Heart left ventricle (tissue), 16 donors: ENCODE measurements around the gene STRBP. TPM values are rescaled to one million over a fixed set of nuclear protein-coding genes. Genes with fewer than 3 reads are reported as not detected.

Experiments
- ATAC-seq, 4 donors: fragments of 200-7000 bp; cut with Tn5 transposase; one replicate each; pipeline ENCODE4 v1.9.1; 2020 to 2022; ENCODE audit warnings: moderate library complexity in 4 of 4, mild to moderate bottlenecking in 3 of 4, moderate number of reproducible peaks in 1 of 4
- DNase-seq, 5 donors: peaks; one replicate each; pipeline ENCODE4 v3.0.0-alpha.2; 2020
- H3K27ac ChIP-seq, 12 donors: fragments of 200-600 bp; sonication (generic) in 4 of 12; one replicate each; pipeline versions ENCODE4 v1.5.0 to v1.8.0; 2016 to 2022; ENCODE audit warnings: mild to moderate bottlenecking in 2 of 12
- H3K27me3 ChIP-seq, 9 donors: fragments of 200-600 bp; sonication (generic) in 2 of 9; one replicate each; pipeline versions ENCODE4 v1.5.1 to v1.8.0; 2016 to 2022; ENCODE audit warnings: mild to moderate bottlenecking in 3 of 9
- H3K36me3 ChIP-seq, 9 donors: fragments of 200-600 bp; sonication (generic) in 2 of 9; one replicate each; pipeline versions ENCODE4 v1.5.0 to v1.8.0; 2018 to 2022; ENCODE audit warnings: mild to moderate bottlenecking in 2 of 9
- H3K4me1 ChIP-seq, 12 donors: fragments of 200-600 bp; sonication (generic) in 4 of 12; one replicate each; pipeline versions ENCODE4 v1.5.0 to v1.8.0; 2016 to 2022; ENCODE audit warnings: mild to moderate bottlenecking in 3 of 12
- H3K4me3 ChIP-seq, 12 donors: fragments of 200-600 bp; sonication (generic) in 4 of 12; one replicate each; pipeline versions ENCODE4 v1.5.0 to v1.8.0; 2017 to 2022; ENCODE audit warnings: mild to moderate bottlenecking in 9 of 12, moderate library complexity in 4 of 12
- H3K9me3 ChIP-seq, 12 donors: fragments of 200-600 bp; sonication (generic) in 4 of 12; one replicate each; pipeline versions ENCODE4 v1.5.0 to v1.8.0; 2016 to 2022; ENCODE audit warnings: mild to moderate bottlenecking in 1 of 12
- POLR2A ChIP-seq, 2 donors: fragments of 450-650 bp; IDR thresholded peaks; one replicate each; pipeline ENCODE4 v1.6.1; 2017; ENCODE audit warnings: antibody characterized with exemption in 2 of 2, mild to moderate bottlenecking in 2 of 2, moderate library complexity in 2 of 2
- WGBS, 4 donors: extraction: QIAGEN DNeasy Blood & Tissue Kit in 2 of 4; methylation state at CpG; one replicate each; pipeline versions ENCODE4 v1.1.5 to v1.1.7; 2013 to 2018; 5-methylcytosine and 5-hydroxymethylcytosine counted together
- intact Hi-C, 10 donors: fragments of 100-400 bp; cut with DNase I; formaldehyde crosslinking; loops; one replicate each; pipeline versions ENCODE4 v1.11.1 to v1.14.2; 2022
- polyA plus RNA-seq, 2 donors: library from polyadenylated mRNA; stranded (reverse); fragments of 200-250 nt; gene quantifications; one replicate each; pipeline ENCODE4 v1.2.3, GENCODE V29; 2013
- total RNA-seq, 9 donors: library from RNA; depleted of rRNA in 2 of 9; stranded (reverse); fragments of >200 nt in 2 of 9; fragmentation: NEBNext Ultra II Directional in 3 of 9; extraction: Animal tissue kit (Norgen Biotek cat#: 25700) in 3 of 9; gene quantifications; one replicate each; pipeline versions ENCODE4 v1.1.0 to v1.2.4, GENCODE V29; 2016 to 2023
- TF ChIP-seq, protein P1 (sequence below), 12 donors: fragments of 200-600 bp; sonication (generic) in 4 of 12; IDR thresholded peaks; one replicate each; pipeline versions ENCODE4 v1.5.0 to v1.8.0; 2018 to 2022; ENCODE audit warnings: antibody characterized with exemption in 12 of 12, mild to moderate bottlenecking in 5 of 12
- donor health status: ischemic (EF 13 %, LVEDD 7.1; RV severe dilation, severe dysfunction).
- donor health status: healthy with polysubstance abuse.
- donor health status: DM: no; HTN: yes; CAD: no.
- donor health status: DM: no; HTN: no; CAD: no.
- donor health status: ischemic (EF 25% LVEDD 6.9; RV normal size, moderate dysfunction).
- donor health status: ischemic (EF 25% LVEDD 5.7; RV mildly dilated, moderate dysfunction).
- donor health status: healthy.
- donor health status: DM: yes; HTN: yes; CAD: no.
- donor health status: ischemic (EF 35%, LVEDD 5.7; RV mildly dilated, moderate dysfunction).
- donor health status: nonischemic (EF 11% LVEDD 7.7; RV severe dilation, severe dysfunction).
- donor health status: DM: yes; HTN: yes; CAD: no.
- donor health status: PGD.
- donor health status: ischemic (EF 29% LVEDD 5.4; RV normal size, mild dysfunction).
- donor health status: nonischemic (EF 23%, LVEDD 6.1; RV moderate dilation, normal function).

Gene STRBP
- total and polyA plus RNA-seq, 11 donors: 5.9 to 24.4 (median 18.7) TPM

DNA sequence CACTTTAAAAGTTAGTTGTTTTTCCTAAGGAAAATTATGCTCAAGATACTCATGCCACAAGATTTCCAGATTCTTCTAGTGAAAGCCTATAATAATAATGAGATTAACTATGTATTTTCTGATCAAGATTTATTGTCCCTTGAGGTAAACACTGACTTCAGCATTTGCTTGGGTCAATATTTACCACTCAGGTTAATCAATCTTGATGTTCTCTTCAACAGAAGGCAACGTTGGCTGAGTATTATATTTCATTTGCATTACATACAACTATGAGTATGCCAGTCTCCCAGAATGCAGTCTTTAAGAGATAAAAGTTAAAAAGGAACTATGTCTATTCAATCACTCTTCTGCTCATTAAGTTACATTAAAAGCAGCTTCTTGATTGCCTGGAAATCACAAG is 119.3 kb downstream of the STRBP start:
- DNase-seq (no peak), ATAC-seq (no peak)
- H3K27ac ChIP-seq: no peak overlapping the region
- H3K4me3 ChIP-seq: no peak overlapping the region
- 55 to 68% (median 61%) methylated on average over 1 of the region's 1 CpG for WGBS, 4 donors
- H3K36me3 ChIP-seq: peaks cover 0 to 19% (median 0%) of the 10 kb centered on the region in 9 donors
- peaks cover 0 to 4% (median 0%) of the 10 kb centered on the region in 12 donors for H3K9me3 ChIP-seq
- H3K4me1 ChIP-seq: no peaks in the 10 kb centered on the region
- no peaks in the 10 kb centered on the region for H3K27me3 ChIP-seq
- TF ChIP-seq, protein P1, sequence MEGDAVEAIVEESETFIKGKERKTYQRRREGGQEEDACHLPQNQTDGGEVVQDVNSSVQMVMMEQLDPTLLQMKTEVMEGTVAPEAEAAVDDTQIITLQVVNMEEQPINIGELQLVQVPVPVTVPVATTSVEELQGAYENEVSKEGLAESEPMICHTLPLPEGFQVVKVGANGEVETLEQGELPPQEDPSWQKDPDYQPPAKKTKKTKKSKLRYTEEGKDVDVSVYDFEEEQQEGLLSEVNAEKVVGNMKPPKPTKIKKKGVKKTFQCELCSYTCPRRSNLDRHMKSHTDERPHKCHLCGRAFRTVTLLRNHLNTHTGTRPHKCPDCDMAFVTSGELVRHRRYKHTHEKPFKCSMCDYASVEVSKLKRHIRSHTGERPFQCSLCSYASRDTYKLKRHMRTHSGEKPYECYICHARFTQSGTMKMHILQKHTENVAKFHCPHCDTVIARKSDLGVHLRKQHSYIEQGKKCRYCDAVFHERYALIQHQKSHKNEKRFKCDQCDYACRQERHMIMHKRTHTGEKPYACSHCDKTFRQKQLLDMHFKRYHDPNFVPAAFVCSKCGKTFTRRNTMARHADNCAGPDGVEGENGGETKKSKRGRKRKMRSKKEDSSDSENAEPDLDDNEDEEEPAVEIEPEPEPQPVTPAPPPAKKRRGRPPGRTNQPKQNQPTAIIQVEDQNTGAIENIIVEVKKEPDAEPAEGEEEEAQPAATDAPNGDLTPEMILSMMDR (IDR thresholded peaks at IDR 0.05): no peak
- no peak for TF ChIP-seq POLR2A (IDR thresholded peaks at IDR 0.05)
- intact Hi-C loops: no loop called here

DNA sequence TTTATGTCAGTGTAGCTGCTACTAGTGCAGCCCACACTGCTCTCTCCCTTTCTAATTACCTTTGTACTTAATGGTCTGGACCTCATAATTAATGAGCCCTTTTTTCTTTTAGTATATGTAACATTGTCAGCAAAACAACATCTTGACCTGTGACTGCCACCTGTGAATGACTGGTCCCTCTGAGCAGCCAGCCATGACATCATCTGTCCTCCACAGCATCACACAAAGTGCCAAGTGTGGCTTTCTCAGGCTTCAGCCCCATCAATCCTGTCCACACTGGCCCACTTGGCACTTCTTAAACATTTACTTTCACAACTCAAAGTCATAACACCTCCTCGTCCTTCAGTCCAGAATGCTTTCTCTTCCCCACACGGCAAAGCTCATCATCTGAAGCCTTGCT is 130.2 kb downstream of the STRBP start:
- no peaks in the 10 kb centered on the region for H3K27me3 ChIP-seq
- peaks cover 0 to 18% (median 6%) of the 10 kb centered on the region in 9 donors for H3K36me3 ChIP-seq
- WGBS, 4 donors: 86 to 94% (median 90%) methylated on average over 2 of the region's 2 CpGs
- H3K27ac ChIP-seq: no peak overlapping the region
- DNase-seq (no peak), ATAC-seq (no peak)
- H3K4me3 ChIP-seq: no peak overlapping the region
- no peaks in the 10 kb centered on the region for H3K9me3 ChIP-seq
- TF ChIP-seq POLR2A (IDR thresholded peaks at IDR 0.05): no peak
- TF ChIP-seq, protein P1 (IDR thresholded peaks at IDR 0.05): no peak
- intact Hi-C loops: loop anchor here in 1 of 10 donors (10.0 kb wide), 1 partner anchor 47 kb away; no protein-coding TSS in a partner anchor
- H3K4me1 ChIP-seq: no peaks in the 10 kb centered on the region

DNA sequence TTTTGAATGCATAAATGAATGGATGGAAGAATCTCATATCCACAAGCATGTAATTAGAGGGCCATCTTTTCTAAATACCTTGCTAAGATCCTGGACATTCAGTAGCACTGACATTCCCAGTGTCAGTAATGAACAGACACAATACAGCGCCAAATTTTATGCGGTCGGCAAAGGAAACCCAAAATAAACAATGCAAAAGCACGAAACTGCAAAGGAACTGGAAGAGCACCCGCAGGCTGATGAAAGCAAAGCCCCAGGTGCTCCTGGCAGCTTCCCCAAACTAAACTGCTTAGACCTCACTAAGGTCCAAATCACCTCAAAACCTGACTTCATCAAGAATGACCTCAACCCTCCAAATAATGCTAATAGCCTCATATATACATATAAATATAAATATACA is 133.0 kb downstream of the STRBP start:
- TF ChIP-seq, protein P1 (IDR thresholded peaks at IDR 0.05): no peak
- no peak for TF ChIP-seq POLR2A (IDR thresholded peaks at IDR 0.05)
- no peaks in the 10 kb centered on the region for H3K27me3 ChIP-seq
- WGBS, 4 donors: 91 to 94% (median 92%) methylated on average over 5 of the region's 5 CpGs
- H3K27ac ChIP-seq: no peak overlapping the region
- H3K4me1 ChIP-seq: no peaks in the 10 kb centered on the region
- H3K4me3 ChIP-seq: no peak overlapping the region
- H3K9me3 ChIP-seq: no peaks in the 10 kb centered on the region
- ATAC-seq: no peak
- H3K36me3 ChIP-seq: peaks cover 0 to 40% (median 6%) of the 10 kb centered on the region in 9 donors
- no peak for DNase-seq
- intact Hi-C loops: loop anchor here in 1 of 10 donors (10.0 kb wide), 1 partner anchor 49 kb away; no protein-coding TSS in a partner anchor

DNA sequence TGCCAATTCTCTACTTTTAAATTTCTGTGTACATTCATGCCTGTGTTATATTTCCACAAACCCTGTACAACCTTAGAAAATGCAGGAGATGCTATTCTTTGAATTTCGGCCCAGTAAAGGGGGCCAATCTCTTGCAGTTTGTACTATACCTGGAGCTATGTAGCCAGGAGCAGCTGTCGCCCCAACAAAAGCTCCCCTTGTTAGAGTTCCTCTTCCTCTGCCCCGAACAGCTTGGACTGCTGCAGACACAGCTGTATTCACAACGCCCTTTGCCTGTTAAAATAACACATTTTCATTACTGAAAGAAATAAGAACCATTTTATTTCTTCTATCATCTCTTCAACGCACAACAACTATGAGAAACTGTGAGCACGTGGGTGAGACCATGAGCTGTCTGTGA is 135.7 kb downstream of the STRBP start:
- Histone ChIP-seq H3K27me3 (no peaks in the 10 kb centered on the region), H3K9me3 (no peaks in the 10 kb centered on the region), H3K36me3 (peaks cover 0 to 46% (median 8%) of the 10 kb centered on the region in 9 donors), H3K4me3 (no peak overlapping the region), H3K4me1 (no peaks in the 10 kb centered on the region), H3K27ac (no peak overlapping the region)
- intact Hi-C loops: loop anchor here in 1 of 10 donors (10.0 kb wide), 1 partner anchor 52 kb away; no protein-coding TSS in a partner anchor
- ATAC-seq (no peak), DNase-seq (no peak)
- 92 to 94% (median 94%) methylated on average over 6 of the region's 6 CpGs for WGBS, 4 donors
- no peak for TF ChIP-seq POLR2A (IDR thresholded peaks at IDR 0.05)
- TF ChIP-seq, protein P1 (IDR thresholded peaks at IDR 0.05): no peak
